Measurements from ENCODE around the gene CAMK2D.

Gene CAMK2D

DNA sequence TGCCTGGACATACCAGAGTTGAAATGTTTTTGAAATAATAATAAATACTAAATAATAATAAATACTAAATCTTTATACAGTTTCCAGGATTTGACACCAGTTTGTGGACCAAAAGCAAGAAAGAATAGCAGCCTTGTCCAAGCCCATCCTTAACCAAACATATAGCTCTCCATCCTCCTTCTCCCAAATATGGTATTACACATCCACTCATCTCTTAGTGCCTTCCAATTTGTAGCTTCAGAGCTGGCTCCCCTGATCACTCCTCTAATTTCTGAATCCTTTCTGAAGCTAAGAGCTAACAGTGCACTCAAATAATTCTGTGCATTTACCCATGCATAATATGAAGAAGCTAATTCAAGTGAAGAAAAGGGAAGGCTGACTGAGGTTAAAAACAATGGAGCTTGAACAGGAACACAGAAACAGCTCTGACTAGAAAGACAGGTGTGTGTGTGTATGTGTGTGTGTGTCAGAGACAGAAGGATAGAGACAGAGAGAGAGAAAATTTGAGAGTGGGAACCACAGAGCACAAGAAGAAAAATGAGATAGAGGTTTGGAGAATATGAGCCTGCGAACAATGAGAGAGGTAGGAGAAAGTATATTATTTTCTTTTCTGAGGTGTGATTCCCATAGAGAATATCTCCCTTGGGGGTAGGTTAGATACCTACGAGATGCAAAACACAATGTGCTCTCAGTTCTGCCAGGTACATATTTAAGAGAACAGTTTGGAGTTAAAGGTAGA is 123.5 kb downstream of the CAMK2D start:
- no peak for DNase-seq (ENCODE audit: low read depth)

DNA sequence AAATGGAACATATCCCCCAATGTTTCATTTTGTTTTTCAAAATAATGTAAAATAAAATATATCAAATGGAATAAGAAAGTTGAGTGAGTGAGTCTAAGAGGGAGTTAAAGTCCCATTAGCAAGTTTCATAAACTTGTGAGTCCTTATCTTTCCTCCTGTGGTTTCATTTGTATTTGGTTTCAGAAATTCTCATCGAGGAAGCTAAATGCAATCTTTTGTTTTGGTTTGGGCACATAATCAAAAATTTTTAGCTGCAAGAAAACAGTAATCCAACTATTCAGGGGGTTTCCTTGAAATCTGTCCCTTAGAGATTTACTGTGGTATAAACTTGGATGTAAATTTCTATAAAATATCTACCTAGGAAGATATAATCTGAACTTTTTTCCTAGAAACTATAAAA is 124.2 kb downstream of the CAMK2D start:
- DNase-seq (ENCODE audit: low read depth), result peak; percentile 80

DNA sequence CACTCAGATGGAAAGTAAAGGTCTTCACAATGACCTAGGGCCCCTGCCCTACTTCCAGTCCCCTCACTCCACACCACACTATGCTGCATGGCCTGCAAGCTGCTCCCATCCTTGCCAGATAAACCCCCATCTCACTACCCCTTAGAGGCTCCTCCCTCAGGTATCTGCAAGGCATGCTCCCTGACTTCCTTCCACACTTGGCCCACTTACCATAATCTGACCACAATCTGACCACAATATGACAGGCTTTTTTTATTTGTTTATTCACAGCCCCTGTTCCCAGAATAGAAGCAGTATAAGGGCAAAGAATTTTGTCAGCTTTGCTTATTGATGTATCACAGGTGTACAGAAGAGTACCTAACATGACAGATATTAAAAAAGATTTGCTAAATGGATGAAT is 124.7 kb downstream of the CAMK2D start:
- peak; percentile 81 for DNase-seq (ENCODE audit: low read depth)

DNA sequence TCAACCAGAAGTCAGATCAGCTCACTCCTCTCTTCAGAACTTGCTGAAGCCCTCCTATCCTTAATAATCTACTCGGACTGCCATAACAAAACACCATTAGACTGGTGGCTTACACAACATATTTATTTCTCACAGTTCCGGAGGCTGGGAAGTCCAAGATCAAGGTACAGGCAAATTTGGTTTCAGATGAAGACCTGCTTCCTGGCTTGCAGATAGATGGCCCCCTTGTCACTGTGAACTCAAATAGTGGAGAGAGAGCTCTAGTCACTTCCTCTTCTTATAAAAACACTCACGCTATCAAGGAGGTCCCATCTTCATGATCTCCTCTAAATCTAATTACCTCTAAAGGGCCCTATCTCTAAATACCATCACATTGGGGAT is 125.1 kb downstream of the CAMK2D start:
- DNase-seq (ENCODE audit: low read depth), result no peak

DNA sequence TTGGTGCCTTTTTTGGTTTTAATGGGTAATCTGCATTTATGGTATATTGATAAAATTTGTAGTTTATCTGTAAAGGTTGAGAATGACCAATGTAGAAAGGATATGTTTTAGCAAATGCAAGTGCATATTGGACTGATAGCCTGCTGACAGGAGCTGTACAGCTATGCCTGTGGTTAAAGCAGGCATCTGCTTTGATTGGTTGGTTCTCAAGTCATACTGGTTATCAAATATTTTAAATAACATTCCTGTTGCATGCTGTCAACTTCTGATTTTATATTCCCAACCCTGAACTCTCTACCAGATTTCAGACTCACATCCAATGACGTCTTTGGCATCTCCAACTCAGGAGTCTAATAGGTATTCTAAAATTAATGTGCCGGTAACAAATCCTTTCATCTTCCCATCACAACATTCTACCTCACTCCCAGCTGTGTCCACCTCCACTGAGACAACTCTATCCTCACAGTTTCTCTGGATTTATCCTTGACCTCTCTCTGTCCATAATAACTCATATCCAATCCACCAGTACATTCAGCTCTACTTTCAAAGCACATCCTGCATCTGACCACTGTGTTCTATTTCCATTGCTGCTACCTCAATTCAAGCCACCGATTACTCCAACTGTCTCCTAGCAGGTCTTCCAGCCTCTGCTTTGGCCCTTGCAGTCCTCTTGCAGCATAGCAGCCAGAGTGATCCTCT is 125.7 kb downstream of the CAMK2D start:
- DNase-seq (ENCODE audit: low read depth), result peak; percentile 86

DNA sequence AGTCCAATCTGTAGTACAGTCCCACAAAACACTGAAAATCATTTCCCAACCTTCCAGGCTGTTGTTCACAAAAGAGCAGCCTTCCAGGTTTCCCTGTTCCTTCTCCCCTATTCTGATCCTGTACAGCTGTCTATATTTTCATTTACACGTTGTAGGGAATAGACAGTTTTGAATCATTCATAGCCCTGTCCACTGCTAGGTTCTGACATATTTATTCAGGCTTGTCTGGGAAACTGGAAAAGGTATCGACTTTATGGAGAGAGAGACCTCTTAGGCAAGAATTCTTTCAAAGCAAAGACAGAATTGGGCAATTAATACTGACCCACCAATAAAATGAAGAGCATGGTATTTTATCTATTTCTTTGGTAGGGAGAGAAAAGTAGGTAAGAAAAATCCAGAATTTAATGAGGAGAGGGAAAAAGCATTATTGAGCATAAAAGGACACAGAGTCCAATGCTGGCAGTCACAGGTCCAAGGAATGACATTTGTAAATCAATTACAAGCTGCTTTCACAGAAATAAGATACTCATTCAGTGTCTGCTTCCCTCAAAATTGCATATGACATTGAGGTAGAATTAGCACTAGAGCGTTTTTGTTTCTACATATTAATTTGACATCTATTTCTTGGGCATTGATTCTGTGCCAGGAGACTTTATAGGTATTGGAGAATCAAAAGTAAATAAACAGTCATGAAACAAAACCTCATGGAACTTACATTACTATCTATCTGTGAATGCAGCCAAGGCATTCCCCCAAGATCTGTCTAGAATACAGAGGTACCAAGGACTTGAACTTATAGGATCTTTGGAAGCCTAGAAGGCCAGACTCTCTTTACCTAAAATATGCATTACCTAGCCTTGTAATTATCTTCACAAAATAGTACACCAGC is 127.2 kb downstream of the CAMK2D start:
- no peak for DNase-seq (ENCODE audit: low read depth)

DNA sequence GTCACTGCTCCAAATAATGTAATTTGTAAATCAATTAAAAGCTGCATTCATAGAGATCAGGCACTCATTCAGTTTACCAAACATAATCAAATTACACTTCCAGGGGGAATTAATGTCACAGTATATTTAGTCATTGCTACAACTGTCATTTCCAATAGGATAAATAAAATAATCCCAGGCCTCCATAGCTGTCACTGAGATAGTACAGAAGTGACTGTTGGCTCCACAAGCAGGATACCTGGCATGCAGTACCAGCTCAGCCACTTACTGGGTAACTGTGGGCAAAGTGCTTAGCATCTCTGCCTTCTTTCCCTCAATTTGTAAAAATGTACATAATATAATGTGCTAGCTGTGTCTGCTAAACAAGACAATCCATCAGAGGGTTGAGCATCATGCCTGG is 128.1 kb downstream of the CAMK2D start:
- DNase-seq (ENCODE audit: low read depth), result no peak

DNA sequence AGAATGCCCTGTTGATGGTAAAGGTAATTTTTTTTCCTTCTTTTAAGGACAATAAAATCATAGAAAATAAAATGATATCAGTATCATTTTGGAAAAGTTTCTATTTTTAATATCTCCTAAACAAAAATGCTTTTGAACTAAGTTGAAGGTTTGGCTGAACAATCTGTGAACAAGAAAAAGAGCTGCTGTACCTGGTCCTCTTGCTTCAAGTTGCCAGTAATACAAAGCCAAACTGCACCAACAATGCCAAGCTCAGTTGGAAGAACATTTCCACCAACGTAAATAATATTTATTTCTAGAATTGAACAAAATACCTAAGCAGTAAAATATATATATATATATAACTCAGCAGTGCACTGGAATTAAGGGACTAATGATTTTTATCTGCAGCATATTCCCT is 132.8 kb downstream of the CAMK2D start:
- no peak for DNase-seq (ENCODE audit: low read depth)

DNA sequence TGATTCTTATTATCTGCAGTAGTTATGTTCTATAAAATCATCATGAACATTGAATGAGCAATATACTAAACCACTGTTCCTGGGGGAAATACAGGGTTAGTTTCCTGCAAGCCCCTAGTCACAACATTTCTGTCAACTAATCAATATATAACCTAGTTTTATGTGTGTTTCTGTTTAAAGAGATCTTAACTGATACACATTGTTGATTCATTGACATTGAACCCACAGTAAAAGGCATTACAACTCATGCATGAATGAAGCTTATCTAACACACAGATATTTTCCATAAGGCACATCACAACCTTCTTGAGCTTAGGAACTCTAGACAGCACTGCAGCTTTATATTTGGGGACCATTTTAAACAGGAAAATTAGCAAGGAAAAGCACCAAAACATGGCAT is 134.2 kb downstream of the CAMK2D start:
- no peak for DNase-seq (ENCODE audit: low read depth)

DNA sequence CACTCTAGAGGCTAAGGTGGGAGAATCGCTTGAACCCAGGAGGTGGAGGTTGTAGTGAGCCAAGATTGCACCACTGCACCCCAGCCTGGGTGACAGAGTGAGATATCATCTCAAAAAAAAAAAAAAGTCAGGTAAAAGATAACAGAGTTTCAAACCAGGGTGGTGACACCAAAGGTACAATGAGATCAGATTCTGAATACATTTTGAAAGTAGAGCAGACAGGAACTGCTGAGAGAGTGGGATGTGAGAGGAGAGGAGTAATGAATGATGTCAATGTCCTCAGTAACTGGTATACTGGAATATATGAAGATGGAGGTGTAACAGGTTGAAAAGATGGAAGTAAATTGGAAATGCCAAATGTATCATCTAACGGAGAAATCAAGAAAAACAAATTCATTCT is 135.6 kb downstream of the CAMK2D start:
- no peak for DNase-seq (ENCODE audit: low read depth)

DNA sequence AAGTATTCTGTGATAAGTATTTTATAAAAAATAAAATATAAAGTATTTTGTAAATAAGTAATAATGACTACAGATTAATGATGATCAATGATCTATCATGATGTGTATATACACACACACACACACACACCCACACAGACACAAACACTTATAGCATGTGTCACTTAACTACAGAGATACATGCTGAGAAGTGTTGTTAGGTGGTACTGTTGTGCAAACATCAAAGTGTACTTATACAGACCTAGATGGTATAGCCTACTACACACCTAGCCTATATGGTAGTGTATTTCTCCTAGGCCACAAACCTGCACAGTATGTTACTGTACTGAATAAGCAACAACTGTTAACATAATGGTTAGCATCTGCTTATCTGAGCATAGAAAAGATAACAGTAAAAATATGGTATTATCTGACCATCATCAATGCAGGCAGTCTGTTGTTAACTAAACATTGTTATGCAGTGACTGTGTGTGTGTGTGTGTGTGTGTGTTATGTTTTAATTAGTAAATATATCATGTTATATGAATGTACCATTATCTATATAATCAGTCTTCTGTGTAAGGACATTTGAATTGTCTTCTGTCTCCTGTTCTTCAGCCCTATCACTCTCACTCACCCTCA is 138.2 kb downstream of the CAMK2D start:
- DNase-seq (ENCODE audit: low read depth), result no peak

DNA sequence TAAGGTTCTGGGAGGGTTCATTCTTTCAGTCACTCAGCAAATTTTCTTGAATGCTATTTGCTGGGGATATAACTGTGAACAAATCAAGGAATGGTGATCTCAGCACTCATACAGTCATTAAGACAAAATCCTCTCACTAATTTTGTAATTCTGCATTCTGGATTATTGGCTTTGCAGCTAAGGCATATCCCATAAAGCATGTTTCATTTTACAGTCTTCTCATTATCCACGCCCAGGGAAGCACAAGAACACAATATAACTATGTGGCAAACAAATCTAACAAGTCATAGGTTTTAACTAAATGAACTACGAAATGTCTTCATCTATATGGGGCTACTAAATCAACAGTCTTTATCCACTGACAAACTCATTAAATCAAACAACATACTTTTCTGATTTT is 139.9 kb downstream of the CAMK2D start:
- no peak for DNase-seq (ENCODE audit: low read depth)

DNA sequence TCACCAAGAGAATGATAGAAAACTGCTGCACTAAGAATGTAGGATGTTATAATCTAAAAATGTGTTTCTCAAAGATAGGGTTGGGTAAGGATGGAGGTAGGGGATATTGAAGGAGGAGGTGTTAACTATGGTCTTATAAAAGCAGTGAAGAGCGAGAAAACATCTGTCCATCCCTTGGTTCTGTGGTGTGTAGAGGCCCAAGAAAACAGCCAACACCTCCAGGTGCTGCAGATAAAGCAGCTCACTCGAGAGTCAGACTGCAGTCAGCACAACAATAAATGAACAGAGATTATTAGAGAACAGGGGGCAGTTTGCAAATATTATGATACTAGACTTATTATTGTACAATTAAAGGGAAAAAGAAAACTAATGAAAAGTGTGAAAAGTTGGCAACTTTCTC is 141.5 kb downstream of the CAMK2D start:
- no peak for DNase-seq (ENCODE audit: low read depth)

DNA sequence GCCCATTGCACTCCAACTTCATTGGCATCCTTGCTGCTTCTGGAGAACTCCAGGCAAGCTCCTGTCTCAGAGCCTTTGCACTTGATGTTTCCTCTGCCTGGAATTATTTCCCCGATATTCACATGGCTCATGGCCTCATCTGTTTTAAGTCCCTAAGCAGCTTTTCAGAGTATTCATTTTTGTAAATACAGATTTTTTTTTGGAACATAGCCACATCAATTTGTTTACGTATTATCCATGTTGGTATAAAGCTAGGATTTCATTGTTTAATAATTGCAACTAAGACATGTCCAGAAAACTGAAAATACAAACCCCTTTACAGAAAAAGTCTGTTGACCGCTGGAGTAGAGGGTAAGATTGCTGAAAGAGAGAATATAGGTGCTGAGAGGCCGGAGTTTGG is 142.0 kb downstream of the CAMK2D start:
- no peak for DNase-seq (ENCODE audit: low read depth)

DNA sequence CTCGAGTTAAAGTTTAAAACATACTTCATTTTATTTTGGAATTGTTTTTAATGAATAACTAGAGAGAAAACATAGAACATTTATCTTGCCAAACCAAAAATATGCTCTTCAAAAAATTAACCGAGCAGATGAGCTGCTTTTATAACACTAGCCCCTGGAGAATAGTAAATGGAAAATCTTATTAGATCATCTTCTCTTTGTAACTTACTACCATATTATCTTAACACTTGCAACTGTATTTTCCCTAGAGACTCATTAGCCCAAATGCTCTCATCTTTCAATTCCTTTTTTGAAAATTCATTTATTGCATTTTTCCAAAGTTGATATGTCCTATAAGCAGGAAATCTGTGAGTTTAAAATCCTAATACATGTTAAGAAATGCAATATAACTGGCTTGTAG is 143.3 kb downstream of the CAMK2D start:
- no peak for DNase-seq (ENCODE audit: low read depth)

DNA sequence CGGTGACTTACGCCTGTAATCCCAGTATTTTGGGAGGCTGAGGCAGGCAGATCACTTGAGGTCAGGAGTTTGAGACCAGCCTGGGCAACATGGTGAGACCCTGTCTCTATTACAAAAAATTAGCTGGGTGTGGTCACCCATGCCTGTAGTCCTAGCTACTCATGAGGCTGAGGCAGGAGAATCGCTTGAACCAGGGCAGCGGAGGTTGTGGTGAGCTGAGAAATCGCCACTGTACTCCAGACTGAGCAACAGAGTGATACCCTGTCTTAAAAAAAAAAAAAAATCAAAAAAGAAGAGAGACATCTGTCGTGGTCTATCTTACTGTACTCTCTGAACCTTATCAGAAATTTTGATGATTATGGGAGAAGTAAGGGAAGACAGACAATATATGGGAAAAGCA is 144.3 kb downstream of the CAMK2D start:
- DNase-seq (ENCODE audit: low read depth), result no peak

DNA sequence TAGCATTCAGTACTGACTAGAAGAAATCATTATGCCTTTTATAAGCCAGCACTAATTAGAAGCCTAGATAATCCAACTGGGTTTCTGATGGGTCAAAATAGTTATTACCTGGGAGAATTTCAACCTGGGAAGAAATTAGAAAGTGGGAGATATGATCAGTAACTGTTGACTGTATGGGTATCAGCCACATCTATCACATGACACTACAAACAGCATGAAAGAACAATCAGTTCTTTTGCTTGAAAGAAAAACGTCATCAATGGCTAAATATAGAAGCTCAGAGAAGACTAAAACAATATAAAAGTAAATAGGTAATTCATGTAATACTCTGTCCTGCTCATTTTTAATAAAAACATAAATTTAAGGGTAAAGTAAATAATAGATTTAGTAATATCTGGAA is 145.1 kb downstream of the CAMK2D start:
- no peak for DNase-seq (ENCODE audit: low read depth)

DNA sequence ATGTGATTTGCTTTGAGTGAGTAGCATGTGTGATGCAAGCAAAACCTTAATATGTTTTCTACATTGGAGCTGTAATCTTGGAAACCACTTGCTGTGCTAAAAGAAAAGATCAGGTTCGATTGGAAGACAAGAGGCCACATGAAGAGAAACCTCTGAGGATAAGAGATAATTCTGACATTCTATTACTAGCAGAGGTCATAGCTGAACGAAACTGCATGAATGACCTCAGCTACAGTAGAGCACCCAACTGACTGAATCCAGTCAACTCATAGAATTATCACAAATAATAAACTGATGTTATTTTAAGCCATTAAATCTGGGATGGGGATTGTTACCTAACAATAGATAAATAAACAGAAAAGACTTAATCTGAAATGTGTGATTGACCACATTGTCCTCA is 147.1 kb downstream of the CAMK2D start:
- no peak for DNase-seq (ENCODE audit: low read depth)

DNA sequence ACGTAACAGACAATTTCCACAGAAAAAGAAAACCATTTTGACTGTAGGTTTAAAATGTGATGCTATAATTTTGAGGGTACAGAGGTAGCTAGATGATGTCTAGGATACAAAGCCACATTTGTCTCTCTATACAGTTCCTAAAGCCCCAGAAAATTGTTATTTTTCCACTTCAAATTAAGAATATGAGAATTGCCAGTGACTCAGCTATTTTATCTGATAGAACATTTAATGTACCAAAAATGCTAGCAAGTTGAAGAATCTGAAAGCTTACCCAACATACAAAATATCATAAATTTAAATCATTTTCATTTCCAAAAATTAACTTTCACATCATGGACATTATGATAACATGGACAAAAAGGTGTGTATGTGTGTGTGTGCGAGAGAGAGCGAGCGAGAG is 148.0 kb downstream of the CAMK2D start:
- no peak for DNase-seq (ENCODE audit: low read depth)

DNA sequence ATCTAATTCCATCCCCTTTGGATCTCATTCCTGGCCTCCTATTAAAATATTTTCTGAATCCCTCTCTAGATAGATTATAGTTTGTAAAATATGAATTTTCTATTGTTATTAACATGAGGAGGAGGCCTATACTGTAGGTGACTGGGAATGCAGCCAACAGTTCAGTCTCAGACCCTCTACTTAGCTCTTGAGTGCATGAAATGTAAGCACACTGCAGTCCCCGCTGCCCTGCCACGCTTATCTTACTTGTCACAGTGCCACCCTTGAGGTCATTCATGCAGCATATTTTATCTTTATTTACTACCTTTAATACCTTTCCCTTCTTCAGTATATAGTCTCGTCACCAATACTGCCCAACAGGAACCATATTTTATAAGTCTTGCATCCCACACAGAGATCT is 151.0 kb downstream of the CAMK2D start:
- DNase-seq (ENCODE audit: low read depth), result no peak

DNA sequence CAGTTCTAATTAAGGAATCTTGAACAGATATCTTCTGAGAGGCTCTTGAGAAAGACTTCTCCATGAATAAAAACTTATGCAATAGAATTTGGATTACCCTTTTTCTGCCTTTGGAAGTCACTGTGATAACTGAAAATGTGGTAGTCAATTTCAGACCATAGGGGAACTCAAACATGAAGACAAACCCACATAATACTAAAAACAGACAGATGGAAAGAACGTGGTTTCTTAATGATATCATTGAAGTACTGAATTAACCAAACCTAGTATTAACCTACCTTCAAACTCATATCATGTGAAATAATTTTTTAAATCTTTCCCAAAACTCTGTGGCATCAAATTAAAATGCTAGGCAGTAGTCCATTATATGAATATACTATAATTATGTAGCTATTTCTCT is 153.5 kb downstream of the CAMK2D start:
- no peak for DNase-seq (ENCODE audit: low read depth)

DNA sequence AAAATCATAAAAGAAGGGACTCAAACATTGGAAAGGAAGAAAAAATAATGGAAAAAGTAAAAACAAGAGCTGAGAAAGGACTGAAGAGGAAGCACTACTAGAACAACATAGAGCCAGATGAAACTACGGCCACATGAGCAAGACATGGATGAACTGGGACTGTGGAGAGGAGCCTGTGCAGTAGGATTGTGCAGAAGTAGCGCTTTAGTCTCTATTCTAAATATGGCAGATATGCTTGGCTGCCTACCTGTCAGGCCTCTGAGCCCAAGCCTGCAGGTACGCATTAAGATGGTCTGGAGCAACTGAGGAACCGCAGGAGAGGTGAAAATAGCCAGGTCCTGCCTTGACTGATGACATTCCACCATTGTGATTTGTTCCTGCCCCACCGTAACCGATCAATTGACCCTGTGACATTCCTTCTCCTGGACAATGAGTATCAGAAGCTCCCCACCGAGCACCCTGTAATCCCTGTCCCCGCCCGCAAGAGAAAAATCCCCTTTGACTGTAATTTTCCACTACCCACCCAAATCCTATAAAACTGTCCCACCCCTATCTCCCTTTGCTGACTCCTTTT is 154.3 kb downstream of the CAMK2D start:
- no peak for DNase-seq (ENCODE audit: low read depth)
